K562 (cell line): Measurements from ENCODE around the gene LRRC59. TPM values are rescaled to one million over a fixed set of nuclear protein-coding genes. Genes with fewer than 3 reads are reported as not detected.
A peak's percentile ranks its signal among the peaks of the same experiment; 100 is the strongest.

ENCODE experiments used
- ATAC-seq: fragments of 200-7000 bp; cut with Tn5 transposase; 3 replicates; pipeline ENCODE4 v1.9.1; 2020; ENCODE audit warnings: moderate library complexity
- BruUV-seq: library from RNA; stranded (reverse); fragments of 400-500 nt; replicated peaks from 2 replicates; lab custom pipeline; 2021; lab: Mats Ljungman, UMichigan
- CTCF ChIA-PET: fragments of 300-600 bp; formaldehyde crosslinking; extraction: SDS; loops from one replicate; lab custom pipeline; 2021; ENCODE audit warnings: low intra/inter-chr PET ratio; lab: Yijun Ruan, JAX
- POLR2A ChIA-PET: fragments of 300-600, 350-650 bp; sonication (Branson Sonifier 250); formaldehyde crosslinking; extraction: SDS; loops from one replicate; lab custom pipeline; 2021; ENCODE audit warnings: antibody characterized with exemption, inconsistent platforms; lab: Yijun Ruan, JAX
- DNase-seq, 4 experiments: peaks; one replicate each; pipeline versions ENCODE4 v3.0.0 to v3.0.0-alpha.2; 2011 to 2018; ENCODE audit warnings: low spot score in 3 of 4, mixed read lengths in 3 of 4; ENCODE audit errors: extremely low read depth in 1 of 4
- FAIRE-seq: peaks from 2 replicates; lab custom pipeline; 2011; peaks lifted over from hg19 to GRCh38; lab: Jason Lieb, UNC
- H2AFZ ChIP-seq: 2 replicates; pipeline ENCODE4 v1.6.0; 2011; ENCODE audit warnings: low read depth, low read length, control low read depth, inconsistent platforms
- H3K27ac ChIP-seq: fragments of 200-600 bp; 3 replicates; pipeline ENCODE4 v1.8.0; 2011; ENCODE audit warnings: low read depth, mild to moderate bottlenecking, control low read depth, inconsistent platforms, low read length, moderate library complexity, mixed read lengths; ENCODE audit errors: extremely low read depth
- H3K27me3 ChIP-seq, 2 experiments: fragments of 300-600 bp in 1 of 2; 2 replicates in 1 of 2; 3 replicates in 1 of 2; pipeline versions ENCODE4 v1.6.0 to v1.8.0; 2011; ENCODE audit warnings: inconsistent platforms in 2 of 2, low read length in 2 of 2, mild to moderate bottlenecking in 1 of 2, mixed read lengths in 1 of 2, moderate library complexity in 1 of 2; ENCODE audit not compliant: control insufficient read depth in 2 of 2, insufficient read depth in 2 of 2
- H3K36me3 ChIP-seq: fragments of 300-600 bp; 3 replicates; pipeline ENCODE4 v1.8.0; 2011; ENCODE audit warnings: mild to moderate bottlenecking, low read length, inconsistent platforms; ENCODE audit not compliant: control insufficient read depth, insufficient read depth
- H3K4me1 ChIP-seq, 2 experiments: fragments of 200-600 bp in 1 of 2; replicated peaks in 1 of 2; 2 replicates in 1 of 2; 3 replicates in 1 of 2; pipeline versions ENCODE4 v1.5.1 to v1.8.0; 2011; ENCODE audit warnings: inconsistent platforms in 2 of 2, low read length in 2 of 2, mild to moderate bottlenecking in 1 of 2, mixed read lengths in 1 of 2, moderate library complexity in 1 of 2; ENCODE audit not compliant: control insufficient read depth in 2 of 2, insufficient read depth in 2 of 2
- H3K4me2 ChIP-seq: 2 replicates; pipeline ENCODE4 v1.6.1; 2011; ENCODE audit warnings: low read length, control low read depth, inconsistent platforms, mixed read lengths; ENCODE audit not compliant: insufficient read depth
- H3K4me3 ChIP-seq: fragments of 200-600 bp; sonication (generic), shearing (Covaris generic); 2 replicates; pipeline ENCODE4 v1.5.1; 2016; ENCODE audit warnings: control low read depth, inconsistent platforms
- H3K79me2 ChIP-seq: fragments of 200-600 bp; 3 replicates; pipeline ENCODE4 v1.8.0; 2011; ENCODE audit warnings: low read length, inconsistent platforms; ENCODE audit not compliant: control insufficient read depth, insufficient read depth
- H3K9ac ChIP-seq, 2 experiments: 2 replicates each; pipeline versions ENCODE4 v1.6.0 to v1.6.1; 2011; ENCODE audit warnings: low read depth in 2 of 2, low read length in 2 of 2, control low read depth in 1 of 2, inconsistent platforms in 1 of 2, mild to moderate bottlenecking in 1 of 2, mixed read lengths in 1 of 2; ENCODE audit not compliant: insufficient read depth in 1 of 2
- H3K9me1 ChIP-seq: one replicate; pipeline ENCODE4 v1.6.0; 2011; ENCODE audit warnings: inconsistent platforms, mild to moderate bottlenecking, low read length, moderate library complexity; ENCODE audit not compliant: control insufficient read depth, insufficient read depth
- H3K9me3 ChIP-seq: replicated peaks from 2 replicates; pipeline ENCODE4 v1.5.1; 2011; ENCODE audit warnings: low read depth, low read length, inconsistent platforms; ENCODE audit not compliant: control insufficient read depth, insufficient read depth
- H4K20me1 ChIP-seq: replicated peaks from 2 replicates; pipeline ENCODE4 v1.6.1; 2011; ENCODE audit warnings: low read length, inconsistent platforms, mixed read lengths; ENCODE audit not compliant: control insufficient read depth, insufficient read depth
- POLR2A ChIP-seq: fragments of 450-650 bp; conservative IDR thresholded peaks from 2 replicates; pipeline ENCODE4 v1.6.1; 2016
- POLR2G ChIP-seq: fragments of 200-400 bp; formaldehyde crosslinking; IDR thresholded peaks from 2 replicates; pipeline ENCODE4 v1.6.1; 2017; ENCODE audit warnings: low read depth, mild to moderate bottlenecking, antibody characterized with exemption, low read length, moderate library complexity
- RBFOX2 ChIP-seq: fragments of 200-400 bp; formaldehyde crosslinking; IDR thresholded peaks from 2 replicates; pipeline ENCODE4 v1.6.1; 2017; ENCODE audit warnings: low read depth, mild to moderate bottlenecking, low read length, moderate library complexity
- SNIP1 ChIP-seq: fragments of 450-650 bp; IDR thresholded peaks from 2 replicates; pipeline ENCODE4 v1.7.1; 2017; ENCODE audit warnings: low read depth, mild to moderate bottlenecking
- TARDBP ChIP-seq: fragments of 450-650 bp; IDR thresholded peaks from 2 replicates; pipeline ENCODE4 v1.6.1; 2016
- WGBS: fragments of 100-300 bp; shearing (Covaris generic); methylation state at CpG from one replicate; pipeline ENCODE4 v1.1.6; 2016; ENCODE audit warnings: low coverage, mixed read lengths; ENCODE audit not compliant: insufficient coverage; ENCODE audit errors: missing lambda C conversion rate; 5-methylcytosine and 5-hydroxymethylcytosine counted together
- in situ Hi-C: fragments of 300-500 bp; cut with MboI; formaldehyde crosslinking; loops from 4 replicates; pipeline ENCODE4 v1.15.0; 2018; ENCODE audit warnings: inconsistent platforms, mixed read lengths
- intact Hi-C: fragments of 100-400 bp; cut with micrococcal nuclease; formaldehyde crosslinking; loops from 2 replicates; pipeline ENCODE4 v1.14.2; 2022
- polyA plus RNA-seq, 8 experiments: library from polyadenylated mRNA; depleted of rRNA in 4 of 8; stranded (reverse) in 5 of 8; unstranded in 3 of 8; fragments of >200 nt; fragmentation: Nextera tagmentation in 2 of 8; fragmentation: Illumina TruSeq in 1 of 8; extraction: Ambion mirVana in 2 of 8; extraction: Trizol in 1 of 8; gene quantifications; 2 replicates each; pipeline versions ENCODE4 v1.2.1 to v1.2.3, GENCODE V29; 2011 to 2014; ENCODE audit warnings: inconsistent platforms in 1 of 8, missing spikeins in 1 of 8
- total RNA-seq, 7 experiments: library from RNA; depleted of rRNA in 6 of 7; stranded (reverse); fragments of >200 nt in 6 of 7; fragmentation: Illumina TruSeq in 2 of 7; extraction: Trizol in 2 of 7; gene quantifications; 2 replicates each; pipeline versions ENCODE4 v1.2.1 to v1.2.3, GENCODE V29; 2011 to 2021; ENCODE audit warnings: low replicate concordance in 1 of 7
- TF ChIP-seq, protein P1 (sequence below): fragments of 450-650 bp; IDR thresholded peaks from 2 replicates; pipeline ENCODE4 v1.7.1; 2018; ENCODE audit warnings: mild to moderate bottlenecking, low read depth; ENCODE audit not compliant: partially characterized antibody
- TF ChIP-seq, protein P2 (sequence below): fragments of 250-450 bp; sonication (Bioruptor Pico); IDR thresholded peaks from 2 replicates; pipeline ENCODE4 v1.8.0; 2022; ENCODE audit warnings: moderate library complexity, mild to moderate bottlenecking, inconsistent platforms

LRRC59 gene
- total and polyA plus RNA-seq, 9 of the 15 experiments (the other 6 are each of a cell fraction or from before 2014, with no cell fraction given) = 27.8 to 244 (median 154) TPM

- TF ChIP-seq, protein P1, sequence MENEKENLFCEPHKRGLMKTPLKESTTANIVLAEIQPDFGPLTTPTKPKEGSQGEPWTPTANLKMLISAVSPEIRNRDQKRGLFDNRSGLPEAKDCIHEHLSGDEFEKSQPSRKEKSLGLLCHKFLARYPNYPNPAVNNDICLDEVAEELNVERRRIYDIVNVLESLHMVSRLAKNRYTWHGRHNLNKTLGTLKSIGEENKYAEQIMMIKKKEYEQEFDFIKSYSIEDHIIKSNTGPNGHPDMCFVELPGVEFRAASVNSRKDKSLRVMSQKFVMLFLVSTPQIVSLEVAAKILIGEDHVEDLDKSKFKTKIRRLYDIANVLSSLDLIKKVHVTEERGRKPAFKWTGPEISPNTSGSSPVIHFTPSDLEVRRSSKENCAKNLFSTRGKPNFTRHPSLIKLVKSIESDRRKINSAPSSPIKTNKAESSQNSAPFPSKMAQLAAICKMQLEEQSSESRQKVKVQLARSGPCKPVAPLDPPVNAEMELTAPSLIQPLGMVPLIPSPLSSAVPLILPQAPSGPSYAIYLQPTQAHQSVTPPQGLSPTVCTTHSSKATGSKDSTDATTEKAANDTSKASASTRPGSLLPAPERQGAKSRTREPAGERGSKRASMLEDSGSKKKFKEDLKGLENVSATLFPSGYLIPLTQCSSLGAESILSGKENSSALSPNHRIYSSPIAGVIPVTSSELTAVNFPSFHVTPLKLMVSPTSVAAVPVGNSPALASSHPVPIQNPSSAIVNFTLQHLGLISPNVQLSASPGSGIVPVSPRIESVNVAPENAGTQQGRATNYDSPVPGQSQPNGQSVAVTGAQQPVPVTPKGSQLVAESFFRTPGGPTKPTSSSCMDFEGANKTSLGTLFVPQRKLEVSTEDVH = peak; percentile 30
- TF ChIP-seq SNIP1 (no peak), POLR2A (peak; percentile 71), TARDBP (no peak), RBFOX2 (peak; percentile 42)
- TF ChIP-seq, all 486 proteins: peak for 12
Measured at GRCh38 chr17:50380369-50381259, 16.7 kb downstream of the LRRC59 start (continued).

DNA sequence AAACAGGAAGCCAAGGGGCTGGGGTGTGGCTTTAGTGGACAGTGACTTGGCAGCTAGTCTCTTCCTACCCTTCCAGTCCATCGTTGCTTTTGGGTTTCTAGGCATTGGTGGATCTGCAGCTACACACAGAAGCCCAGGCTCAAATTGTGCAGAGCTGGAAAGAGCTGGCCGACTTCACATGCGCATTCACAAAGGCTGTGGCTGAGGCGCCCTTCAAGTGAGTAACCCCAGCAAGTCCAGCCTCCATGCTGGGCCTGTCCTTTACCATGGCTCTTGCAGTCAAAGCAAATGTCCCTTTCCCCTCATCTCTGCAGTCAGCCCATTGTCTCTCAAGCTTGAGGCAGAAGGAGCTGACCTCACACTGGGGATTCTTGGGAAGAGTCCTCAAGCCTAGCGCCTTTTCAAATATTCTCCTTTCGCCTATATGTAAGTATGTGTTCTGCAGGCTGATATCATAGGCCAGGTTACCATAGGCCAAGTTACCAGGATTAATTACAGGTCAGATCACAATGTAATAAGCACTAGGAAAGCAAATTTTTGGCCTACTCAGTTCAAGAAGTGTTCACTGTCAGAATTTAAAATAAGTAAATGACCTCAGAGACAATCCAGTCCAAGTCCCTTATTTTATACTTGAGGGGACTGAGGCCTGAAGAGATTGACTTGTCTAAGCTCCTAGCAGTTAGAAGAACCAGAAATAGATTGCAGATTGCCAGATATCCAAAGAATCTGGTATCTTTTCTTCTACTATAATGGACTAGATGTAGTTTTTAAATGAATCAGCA is 17.8 kb downstream of the LRRC59 start:
- ATAC-seq (no peak), DNase-seq (no peak), FAIRE-seq (no peak)
- no peaks in the 10 kb centered on the region for H3K9me1 ChIP-seq
- CTCF ChIA-PET = no interaction called here
- WGBS = 82% methylated on average over 5 of the region's 6 CpGs
- H4K20me1 ChIP-seq = no peaks in the 10 kb centered on the region
- H3K9ac ChIP-seq = no peak overlapping the region
- in situ Hi-C loops (no loop called here), intact Hi-C loops (no loop called here)
- POLR2A ChIA-PET = interaction anchor here (0.7 to 13.4 kb wide), 8 partner anchors 8 to 237 kb away, joined by 3 to 129 read pairs (median 4); partner anchors contain the start of gene LRRC59
- peak; percentile 30; the same call in 1 of the 2 replicates for TF ChIP-seq POLR2G
- TF ChIP-seq, protein P2, sequence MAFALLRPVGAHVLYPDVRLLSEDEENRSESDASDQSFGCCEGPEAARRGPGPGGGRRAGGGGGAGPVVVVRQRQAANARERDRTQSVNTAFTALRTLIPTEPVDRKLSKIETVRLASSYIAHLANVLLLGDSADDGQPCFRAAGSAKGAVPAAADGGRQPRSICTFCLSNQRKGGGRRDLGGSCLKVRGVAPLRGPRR (CRISPR knock-in tag) = no peak
- H3K4me1 ChIP-seq = peaks cover 0 to 4% of the 10 kb centered on the region in 2 experiments; a peak in 2 of 5 replicates
- H3K36me3 ChIP-seq = peaks cover 82% of the 10 kb centered on the region
- H3K9me3 ChIP-seq = no peaks in the 10 kb centered on the region
- H3K4me3 ChIP-seq = no peak overlapping the region
- no peak overlapping the region for H2AFZ ChIP-seq
- no peaks in the 10 kb centered on the region for H3K27me3 ChIP-seq
- no peak overlapping the region for H3K27ac ChIP-seq
- no peak overlapping the region for H3K4me2 ChIP-seq
- no TSS peak for BruUV-seq
- H3K79me2 ChIP-seq = no peaks in the 10 kb centered on the region
